Measurements from ENCODE around the gene LRRC23.
A peak's percentile ranks its signal among the peaks of the same experiment; 100 is the strongest.
"Not testable (repeated sequence)": the region's sequence is repeated elsewhere in the genome, so short reads cannot be mapped to it uniquely, and the experiment has no call there.

LRRC23 gene

DNA sequence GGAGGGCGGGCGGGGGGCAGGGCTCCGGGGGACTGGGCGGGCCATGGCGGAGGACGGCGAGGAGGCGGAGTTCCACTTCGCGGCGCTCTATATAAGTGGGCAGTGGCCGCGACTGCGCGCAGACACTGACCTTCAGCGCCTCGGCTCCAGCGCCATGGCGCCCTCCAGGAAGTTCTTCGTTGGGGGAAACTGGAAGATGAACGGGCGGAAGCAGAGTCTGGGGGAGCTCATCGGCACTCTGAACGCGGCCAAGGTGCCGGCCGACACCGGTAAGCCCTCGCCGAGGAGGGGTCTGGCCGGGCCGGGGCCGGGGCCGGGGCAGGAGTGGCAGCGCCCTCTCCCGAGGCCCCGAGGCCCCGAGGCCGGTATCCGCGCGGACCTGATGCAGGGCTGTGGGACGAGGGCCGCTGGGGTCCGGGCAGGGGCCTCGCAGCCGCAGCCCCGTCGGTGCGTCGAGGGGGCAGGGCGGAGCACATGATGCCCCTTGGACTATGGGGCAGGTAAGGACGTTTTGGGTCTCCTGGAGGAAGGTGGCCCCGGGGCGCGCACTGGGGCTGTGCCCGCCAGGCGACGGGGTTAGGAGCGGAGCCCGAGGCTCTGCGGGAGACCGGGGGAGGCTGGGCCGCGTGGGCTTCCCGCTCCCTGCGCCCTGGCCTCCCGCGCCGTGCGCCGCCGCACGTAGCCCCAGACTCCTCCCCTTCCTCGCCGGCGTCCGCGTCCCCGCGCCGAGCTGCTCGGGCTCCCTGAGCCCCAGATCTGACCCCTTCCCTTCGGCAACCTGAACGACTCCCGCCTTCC lies 37.0 kb upstream of the LRRC23 start, which contains the start of gene TPI1:
TSS of gene TPI1 (plus strand) at position 119 of the 798 bp plus-strand sequence. CDS start at position 155, 36 bp downstream.
- Histone ChIP-seq H3K27ac (ENCODE audit: low read depth, low read length) (peak within 1 kb of the TSS; percentile 99), H3K36me3 (ENCODE audit: control insufficient read depth, insufficient read depth, low read length) (peaks cover 29% of the 10 kb centered on the region), H3K4me3 (ENCODE audit: low read length) (peak within 1 kb of the TSS; percentile 80), H3K4me1 (ENCODE audit: control insufficient read depth, insufficient read depth, low read length) (peaks cover 20% of the 10 kb centered on the region), H3K27me3 (ENCODE audit: control insufficient read depth, insufficient read depth, low read length) (no peaks in the 10 kb centered on the region), H3K9ac (ENCODE audit: low read length) (peak within 1 kb of the TSS; percentile 97)

DNA sequence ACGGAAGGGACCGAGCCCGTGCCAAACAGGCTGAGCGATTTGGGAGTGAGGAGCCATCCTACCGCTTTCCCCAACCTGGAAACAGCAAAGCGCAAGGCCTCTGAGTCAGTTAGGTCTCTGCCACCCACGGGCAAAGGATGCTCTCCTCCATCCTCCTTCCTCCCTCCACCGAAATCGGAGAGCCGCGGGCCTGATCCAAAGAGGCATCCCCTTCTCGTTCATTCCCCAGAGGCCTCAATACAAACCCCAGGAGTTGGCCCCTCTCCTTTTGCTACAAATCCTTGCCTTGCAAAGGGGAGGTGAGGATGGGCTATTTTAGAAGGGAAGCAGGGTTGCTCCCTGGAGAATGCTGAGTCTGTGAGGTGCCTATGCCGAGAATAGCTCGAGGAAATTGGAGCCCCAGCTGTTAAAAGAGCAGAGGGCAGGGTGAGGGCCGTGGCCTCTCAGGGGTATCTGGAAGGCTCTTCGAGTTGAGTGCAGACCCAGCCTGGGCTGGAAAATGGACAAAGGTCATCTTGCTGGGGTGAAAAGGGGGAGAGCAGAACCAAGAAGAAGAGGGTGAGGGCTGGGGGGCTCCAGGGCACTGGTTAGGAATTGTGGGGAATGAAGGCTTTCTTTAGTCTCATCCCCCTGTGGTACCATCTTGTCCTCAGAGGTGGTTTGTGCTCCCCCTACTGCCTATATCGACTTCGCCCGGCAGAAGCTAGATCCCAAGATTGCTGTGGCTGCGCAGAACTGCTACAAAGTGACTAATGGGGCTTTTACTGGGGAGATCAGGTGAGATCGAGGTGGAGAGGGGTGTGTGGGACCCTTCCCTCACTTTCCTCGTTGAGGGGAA lies 36.2 kb upstream of the LRRC23 start:
- peaks cover 20% of the 10 kb centered on the region for H3K4me1 ChIP-seq (ENCODE audit: control insufficient read depth, insufficient read depth, low read length)
- peak overlapping the region; percentile 76 for H3K9ac ChIP-seq (ENCODE audit: low read length)
- no peaks in the 10 kb centered on the region for H3K27me3 ChIP-seq (ENCODE audit: control insufficient read depth, insufficient read depth, low read length)
- H3K36me3 ChIP-seq (ENCODE audit: control insufficient read depth, insufficient read depth, low read length) = peaks cover 24% of the 10 kb centered on the region
- H3K4me3 ChIP-seq (ENCODE audit: low read length) = peak overlapping the region; percentile 74
- peak overlapping the region; percentile 99 for H3K27ac ChIP-seq (ENCODE audit: low read depth, low read length)

DNA sequence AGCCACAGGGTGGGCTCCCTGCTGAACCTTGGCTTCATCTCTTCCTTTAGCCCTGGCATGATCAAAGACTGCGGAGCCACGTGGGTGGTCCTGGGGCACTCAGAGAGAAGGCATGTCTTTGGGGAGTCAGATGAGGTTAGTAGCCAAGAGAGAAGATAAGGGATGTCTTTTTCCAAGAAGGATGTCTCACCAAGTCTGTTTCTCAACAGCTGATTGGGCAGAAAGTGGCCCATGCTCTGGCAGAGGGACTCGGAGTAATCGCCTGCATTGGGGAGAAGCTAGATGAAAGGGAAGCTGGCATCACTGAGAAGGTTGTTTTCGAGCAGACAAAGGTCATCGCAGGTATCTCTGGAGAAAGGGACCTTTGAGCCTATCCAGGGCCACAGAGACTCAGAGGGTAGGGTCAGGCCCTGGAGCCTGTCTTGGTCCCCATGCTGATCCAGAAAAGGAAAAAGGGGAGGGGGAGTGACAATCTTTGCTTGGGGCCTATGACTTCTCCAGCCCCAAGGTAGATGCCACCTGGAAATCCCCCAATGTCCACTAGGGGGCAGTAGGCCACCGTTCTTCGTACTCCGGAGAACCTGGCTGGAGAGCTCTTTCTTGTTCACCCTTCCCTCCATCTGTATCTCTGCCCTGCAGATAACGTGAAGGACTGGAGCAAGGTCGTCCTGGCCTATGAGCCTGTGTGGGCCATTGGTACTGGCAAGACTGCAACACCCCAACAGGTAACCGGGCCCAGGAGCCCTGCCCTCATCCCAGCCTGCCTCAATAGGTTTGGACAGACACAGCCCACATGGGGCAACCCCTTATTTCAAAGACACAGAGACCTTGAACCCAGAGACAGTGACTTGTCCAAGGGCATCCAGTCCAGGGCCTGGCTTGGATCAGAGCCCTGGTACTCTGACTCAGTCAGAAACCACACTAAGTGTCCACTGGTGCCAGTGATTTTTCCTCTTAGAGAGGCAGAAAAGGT lies 35.3 kb upstream of the LRRC23 start:
- Histone ChIP-seq H3K27ac (ENCODE audit: low read depth, low read length) (no peak overlapping the region), H3K9ac (ENCODE audit: low read length) (no peak overlapping the region), H3K4me1 (ENCODE audit: control insufficient read depth, insufficient read depth, low read length) (peaks cover 23% of the 10 kb centered on the region), H3K27me3 (ENCODE audit: control insufficient read depth, insufficient read depth, low read length) (no peaks in the 10 kb centered on the region), H3K36me3 (ENCODE audit: control insufficient read depth, insufficient read depth, low read length) (peaks cover 24% of the 10 kb centered on the region), H3K4me3 (ENCODE audit: low read length) (peak overlapping the region; percentile 74)

DNA sequence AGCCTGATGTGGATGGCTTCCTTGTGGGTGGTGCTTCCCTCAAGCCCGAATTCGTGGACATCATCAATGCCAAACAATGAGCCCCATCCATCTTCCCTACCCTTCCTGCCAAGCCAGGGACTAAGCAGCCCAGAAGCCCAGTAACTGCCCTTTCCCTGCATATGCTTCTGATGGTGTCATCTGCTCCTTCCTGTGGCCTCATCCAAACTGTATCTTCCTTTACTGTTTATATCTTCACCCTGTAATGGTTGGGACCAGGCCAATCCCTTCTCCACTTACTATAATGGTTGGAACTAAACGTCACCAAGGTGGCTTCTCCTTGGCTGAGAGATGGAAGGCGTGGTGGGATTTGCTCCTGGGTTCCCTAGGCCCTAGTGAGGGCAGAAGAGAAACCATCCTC lies 34.3 kb upstream of the LRRC23 start:
- not testable (repeated sequence) for H3K27ac ChIP-seq (ENCODE audit: low read depth, low read length)
- Histone ChIP-seq H3K36me3 (ENCODE audit: control insufficient read depth, insufficient read depth, low read length) (peaks cover 19% of the 10 kb centered on the region), H3K4me1 (ENCODE audit: control insufficient read depth, insufficient read depth, low read length) (peaks cover 23% of the 10 kb centered on the region)

GRCh38 chr12:6871052-6871957 lies 33.3 kb upstream of the LRRC23 start:
- Histone ChIP-seq H3K27me3 (ENCODE audit: control insufficient read depth, insufficient read depth, low read length) (no peaks in the 10 kb centered on the region), H3K36me3 (ENCODE audit: control insufficient read depth, insufficient read depth, low read length) (peaks cover 19% of the 10 kb centered on the region), H3K4me3 (ENCODE audit: low read length) (peak overlapping the region; percentile 95), H3K27ac (ENCODE audit: low read depth, low read length) (no peak overlapping the region), H3K9ac (ENCODE audit: low read length) (no peak overlapping the region), H3K4me1 (ENCODE audit: control insufficient read depth, insufficient read depth, low read length) (peaks cover 23% of the 10 kb centered on the region)

More for the DNA sequence above, 34.3 kb upstream of the LRRC23 start:
- H3K9ac ChIP-seq (ENCODE audit: low read length); H3K27me3 ChIP-seq (ENCODE audit: control insufficient read depth, insufficient read depth, low read length); H3K4me3 ChIP-seq (ENCODE audit: low read length): not testable (repeated sequence)

GRCh38 chr12:6872073-6873048 lies 32.3 kb upstream of the LRRC23 start:
- no peaks in the 10 kb centered on the region for H3K27me3 ChIP-seq (ENCODE audit: control insufficient read depth, insufficient read depth, low read length)
- peaks cover 19% of the 10 kb centered on the region for H3K36me3 ChIP-seq (ENCODE audit: control insufficient read depth, insufficient read depth, low read length)
- H3K4me3 ChIP-seq (ENCODE audit: low read length) = peak overlapping the region; percentile 95
- peak overlapping the region; percentile 88 for H3K27ac ChIP-seq (ENCODE audit: low read depth, low read length)
- H3K9ac ChIP-seq (ENCODE audit: low read length) = peak overlapping the region; percentile 94
- peaks cover 20% of the 10 kb centered on the region for H3K4me1 ChIP-seq (ENCODE audit: control insufficient read depth, insufficient read depth, low read length)

- Histone ChIP-seq H3K36me3 (ENCODE audit: control insufficient read depth, insufficient read depth, low read length) (peaks cover 19% of the 10 kb centered on the region), H3K9ac (ENCODE audit: low read length) (peak within 1 kb of the TSS; percentile 94), H3K27ac (ENCODE audit: low read depth, low read length) (peak within 1 kb of the TSS; percentile 88), H3K4me3 (ENCODE audit: low read length) (peak within 1 kb of the TSS; percentile 95), H3K27me3 (ENCODE audit: control insufficient read depth, insufficient read depth, low read length) (no peaks in the 10 kb centered on the region), H3K4me1 (ENCODE audit: control insufficient read depth, insufficient read depth, low read length) (peaks cover 18% of the 10 kb centered on the region)
Measured at GRCh38 chr12:6873094-6874014, 31.3 kb upstream of the LRRC23 start, which contains the start of gene SPSB2. TSS of gene SPSB2 (minus strand) at chr12:6873303. CDS start at chr12:6872901, 402 bp downstream.

DNA sequence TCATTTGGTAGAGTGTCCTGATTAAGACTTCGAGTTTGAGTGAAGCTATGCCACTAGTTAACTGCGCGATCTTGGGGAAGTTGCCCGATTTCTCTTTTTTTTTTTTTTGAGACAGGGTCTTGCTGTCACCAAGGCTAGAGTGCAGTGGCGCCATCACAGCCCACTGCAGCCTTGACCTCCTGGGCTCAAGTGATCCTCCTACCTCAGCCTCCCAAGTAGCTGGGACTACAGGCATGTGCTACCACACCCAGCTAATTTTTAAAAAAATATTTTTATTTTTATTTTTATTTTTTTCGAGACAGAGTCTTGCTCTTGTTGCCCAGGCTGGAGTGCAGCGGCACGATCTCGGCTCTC lies 30.6 kb upstream of the LRRC23 start:
- peaks cover 16% of the 10 kb centered on the region for H3K36me3 ChIP-seq (ENCODE audit: control insufficient read depth, insufficient read depth, low read length)
- peak overlapping the region; percentile 68 for H3K9ac ChIP-seq (ENCODE audit: low read length)

DNA sequence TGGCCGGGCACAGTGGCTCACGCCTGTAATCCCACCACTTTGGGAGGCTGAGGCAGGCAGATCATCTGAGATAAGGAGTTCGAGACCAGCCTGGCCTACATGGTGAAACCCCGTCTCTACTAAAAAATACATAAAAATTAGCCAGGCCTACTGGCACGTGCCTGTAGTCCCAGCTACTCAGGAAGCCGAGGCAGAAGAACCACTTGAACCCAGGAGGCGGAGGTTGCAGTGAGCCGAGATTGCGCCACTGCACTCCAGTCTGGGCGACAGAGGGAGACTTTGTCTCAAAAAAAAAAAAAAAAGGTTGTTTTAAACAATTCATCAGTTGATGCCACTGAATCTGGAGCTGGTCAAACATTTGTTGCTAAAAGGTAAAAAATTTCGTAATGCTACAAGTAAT lies 24.8 kb upstream of the LRRC23 start:
- H3K4me1 ChIP-seq (ENCODE audit: control insufficient read depth, insufficient read depth, low read length); H3K36me3 ChIP-seq (ENCODE audit: control insufficient read depth, insufficient read depth, low read length); H3K27ac ChIP-seq (ENCODE audit: low read depth, low read length); H3K4me3 ChIP-seq (ENCODE audit: low read length); H3K9ac ChIP-seq (ENCODE audit: low read length); H3K27me3 ChIP-seq (ENCODE audit: control insufficient read depth, insufficient read depth, low read length): not testable (repeated sequence)

More for the DNA sequence above, 30.6 kb upstream of the LRRC23 start:
- Histone ChIP-seq H3K27ac (ENCODE audit: low read depth, low read length) (peak overlapping the region; percentile 88), H3K4me1 (ENCODE audit: control insufficient read depth, insufficient read depth, low read length) (peaks cover 12% of the 10 kb centered on the region), H3K4me3 (ENCODE audit: low read length) (peak overlapping the region; percentile 88)
- not testable (repeated sequence) for H3K27me3 ChIP-seq (ENCODE audit: control insufficient read depth, insufficient read depth, low read length)

DNA sequence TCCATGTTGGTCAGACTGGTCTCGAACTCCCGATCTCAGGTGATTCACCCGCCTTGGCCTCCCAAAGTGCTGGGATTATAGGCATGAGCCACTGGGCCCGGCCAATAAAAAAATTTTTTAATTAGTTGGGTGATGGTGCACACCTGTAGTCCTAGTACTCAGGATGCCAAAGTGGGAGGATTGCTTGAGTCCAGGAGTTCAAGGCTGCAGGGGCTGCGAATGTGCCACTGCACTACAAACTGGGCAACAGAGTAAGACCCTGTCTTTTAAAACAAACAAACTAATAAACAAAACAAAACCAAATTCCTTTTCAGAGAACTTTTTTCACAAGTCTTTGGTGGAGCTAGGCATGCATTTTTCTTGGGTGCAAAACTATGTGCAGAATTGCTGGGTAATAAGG lies 21.4 kb upstream of the LRRC23 start:
- Histone ChIP-seq H3K36me3 (ENCODE audit: control insufficient read depth, insufficient read depth, low read length) (peaks cover 3% of the 10 kb centered on the region), H3K27me3 (ENCODE audit: control insufficient read depth, insufficient read depth, low read length) (no peaks in the 10 kb centered on the region), H3K9ac (ENCODE audit: low read length) (no peak overlapping the region), H3K4me3 (ENCODE audit: low read length) (no peak overlapping the region), H3K27ac (ENCODE audit: low read depth, low read length) (no peak overlapping the region), H3K4me1 (ENCODE audit: control insufficient read depth, insufficient read depth, low read length) (no peaks in the 10 kb centered on the region)

All from rectal smooth muscle tissue (tissue), 1 donor.